GM10847 (cell line): ENCODE measurements around the gene DOP1A.

Experiments
- POLR2A ChIP-seq: IDR thresholded peaks from 2 replicates; pipeline ENCODE4 v1.6.1; 2011; ENCODE audit not compliant: insufficient read length; ENCODE audit errors: extremely low read depth

The DOP1A gene

DNA sequence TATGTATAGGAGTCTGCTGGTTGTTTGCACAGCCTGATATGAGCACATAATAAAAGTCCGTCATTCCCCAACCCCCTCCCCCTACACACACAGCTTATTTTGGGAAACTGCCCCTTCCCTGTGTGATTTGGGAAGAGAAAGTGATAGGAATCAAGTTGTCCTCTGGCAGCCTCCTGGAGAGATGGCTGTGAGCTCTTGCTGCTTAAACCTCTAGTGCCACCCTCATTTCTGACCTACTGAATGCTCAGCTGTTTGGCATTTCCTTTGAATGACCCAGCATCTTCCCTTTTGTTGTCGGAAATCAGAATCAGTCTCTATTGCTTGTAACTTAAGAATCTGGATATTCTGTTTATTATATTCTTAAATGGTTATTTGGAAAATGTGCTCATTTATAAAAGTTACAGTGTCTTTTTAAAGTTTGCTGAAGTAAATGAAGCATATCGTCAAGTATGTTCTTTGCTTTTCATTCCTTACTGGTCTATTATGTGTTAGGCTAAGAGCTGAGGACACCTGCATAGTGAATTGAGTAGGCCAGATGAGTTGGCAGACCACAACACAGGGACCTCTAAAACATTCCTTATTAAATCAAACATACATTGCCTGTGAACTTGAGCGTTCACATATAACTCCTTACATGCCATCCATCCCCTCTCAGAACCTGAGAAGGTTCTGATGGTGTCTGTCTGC, 131.2 kb downstream of the DOP1A start:
- TF ChIP-seq POLR2A = no peak

DNA sequence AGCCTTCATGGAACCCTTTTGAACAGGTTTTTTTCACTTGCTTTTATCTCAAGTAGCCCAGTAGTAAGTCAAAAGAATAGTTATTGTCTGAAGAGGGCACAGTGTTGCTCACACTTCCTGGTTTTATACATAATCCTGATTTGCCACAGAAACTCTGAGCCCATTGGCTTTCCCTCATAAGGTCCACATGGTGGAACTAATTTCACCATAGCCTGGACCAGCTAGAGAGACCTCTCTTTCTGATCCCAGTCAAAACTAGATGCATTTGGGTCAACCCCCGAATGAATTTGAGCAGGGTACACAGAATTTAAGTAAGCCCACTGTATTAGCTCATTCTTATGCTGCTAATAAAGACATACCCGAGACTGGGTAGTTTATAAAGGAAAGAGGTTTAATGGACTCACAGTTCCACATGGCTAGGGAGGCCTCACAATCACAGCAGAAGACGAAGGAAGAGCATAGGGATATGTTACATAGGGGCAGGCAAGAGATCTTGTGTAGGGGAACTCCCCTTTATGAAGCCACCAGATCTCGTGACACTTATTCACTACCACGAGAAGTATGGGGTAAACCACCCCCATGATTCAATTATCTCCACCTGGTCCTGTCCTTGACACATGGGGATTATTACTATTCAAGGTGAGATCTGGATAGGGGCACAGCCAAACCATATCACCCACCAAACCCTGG, 131.8 kb downstream of the DOP1A start:
- TF ChIP-seq POLR2A = no peak

DNA sequence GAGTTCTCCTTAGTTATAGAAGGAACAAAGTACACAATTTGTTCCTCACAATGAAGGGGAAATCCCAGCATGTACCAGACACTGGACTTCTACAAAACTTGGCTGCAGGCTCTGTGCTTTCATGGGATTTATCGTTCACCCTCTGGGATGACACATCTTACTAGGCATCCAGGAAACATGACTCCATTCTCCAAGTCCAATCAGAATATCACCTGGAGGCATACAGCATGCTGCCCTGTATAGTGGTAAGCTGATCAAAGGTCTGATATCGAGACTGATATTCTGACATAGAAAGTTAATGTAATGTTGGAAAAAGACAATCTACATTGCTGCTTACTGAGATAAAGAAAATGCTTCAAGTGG, 132.4 kb downstream of the DOP1A start:
- no peak for TF ChIP-seq POLR2A

DNA sequence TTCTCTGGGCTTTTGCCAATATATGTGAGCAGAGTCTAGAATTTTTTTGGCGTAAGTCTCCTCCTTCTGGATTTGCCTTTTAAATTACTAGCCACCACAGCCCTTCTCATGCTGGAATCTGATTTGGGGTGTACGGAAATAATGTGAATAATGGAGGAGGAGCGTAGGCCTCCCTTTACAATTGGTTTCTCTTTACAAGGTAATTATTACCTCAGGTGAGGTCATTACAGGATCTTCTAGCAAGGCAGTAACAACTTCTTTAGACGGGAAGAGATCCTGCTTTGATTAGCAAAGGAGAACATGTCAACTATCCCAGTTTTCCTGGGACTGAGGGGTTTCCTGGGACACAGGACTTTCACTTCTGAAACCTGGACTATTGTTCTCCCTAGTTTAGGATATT, 134.6 kb downstream of the DOP1A start:
- TF ChIP-seq POLR2A = no peak

DNA sequence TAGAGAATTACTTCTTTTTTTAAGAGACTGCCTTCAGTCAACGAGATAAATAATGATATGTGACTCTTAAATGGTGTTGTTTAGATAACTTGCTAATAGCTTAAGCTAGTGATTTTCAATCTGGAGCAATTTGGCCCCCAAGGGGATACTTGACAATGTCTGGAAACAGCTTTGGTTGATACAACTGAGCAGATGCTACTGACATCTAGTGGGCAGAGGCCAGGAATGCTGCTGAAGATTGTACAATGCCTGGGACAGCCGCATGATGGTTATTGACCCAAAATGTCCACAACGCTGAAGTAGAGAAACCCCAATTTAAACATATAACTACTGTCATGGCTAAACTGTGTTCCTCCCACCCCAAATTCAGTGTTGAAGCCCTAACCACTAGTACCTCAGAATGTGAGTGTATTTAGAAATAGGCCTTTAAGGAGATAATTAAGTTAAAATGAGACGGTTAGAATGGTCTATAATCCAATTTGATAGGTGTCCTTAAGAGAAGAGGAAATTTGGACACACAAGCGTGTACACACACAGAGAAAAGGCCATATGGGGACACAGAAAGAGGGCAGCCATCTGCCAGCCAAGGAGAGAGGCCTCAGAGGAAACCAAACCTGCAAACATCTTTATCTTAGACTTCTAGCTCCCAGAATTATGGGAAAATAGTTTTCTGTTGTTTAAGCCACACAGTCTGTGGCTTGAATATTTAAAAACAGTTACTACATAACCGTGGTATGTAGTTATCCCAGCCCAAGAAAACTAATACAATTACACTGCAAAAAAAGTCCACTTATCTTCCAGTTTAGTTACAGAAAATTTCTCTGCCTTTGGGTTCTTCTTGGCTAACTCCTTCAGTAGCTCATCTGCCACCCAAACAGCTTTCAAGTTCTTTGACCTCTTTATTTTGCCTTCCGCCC, 147.9 kb downstream of the DOP1A start:
- no peak for TF ChIP-seq POLR2A

DNA sequence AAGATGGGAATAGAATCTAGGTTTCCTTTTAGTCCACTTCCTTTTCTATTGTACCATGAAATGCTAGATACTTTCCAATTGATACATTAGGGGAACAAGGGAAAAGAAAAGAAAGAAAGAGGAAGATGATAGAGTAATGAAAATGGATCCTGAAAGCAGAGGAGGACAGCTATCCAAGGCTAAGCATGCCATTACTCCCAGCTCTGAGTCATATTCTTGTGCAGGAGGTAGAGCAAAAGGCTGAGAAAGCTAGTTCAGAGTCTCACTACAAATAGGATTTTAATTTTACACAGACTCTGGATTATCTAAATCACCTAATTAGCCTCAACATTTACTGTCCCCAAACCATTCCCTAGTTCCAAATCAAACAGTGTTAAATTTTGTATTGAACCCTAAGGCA, 149.3 kb downstream of the DOP1A start:
- no peak for TF ChIP-seq POLR2A
